GM18498 (cell line): ENCODE data around the gene NFAM1.

Experiments
- ATAC-seq: cut with Tn5 transposase; IDR thresholded peaks from one replicate; pipeline ENCODE4 v1.9.1; 2021; ENCODE audit warnings: mild to moderate bottlenecking, moderate library complexity; ENCODE audit not compliant: unreplicated experiment

NFAM1 gene

GRCh38 chr22:42337356-42337755 is 94.8 kb downstream of the NFAM1 start:
- no peak for ATAC-seq

DNA sequence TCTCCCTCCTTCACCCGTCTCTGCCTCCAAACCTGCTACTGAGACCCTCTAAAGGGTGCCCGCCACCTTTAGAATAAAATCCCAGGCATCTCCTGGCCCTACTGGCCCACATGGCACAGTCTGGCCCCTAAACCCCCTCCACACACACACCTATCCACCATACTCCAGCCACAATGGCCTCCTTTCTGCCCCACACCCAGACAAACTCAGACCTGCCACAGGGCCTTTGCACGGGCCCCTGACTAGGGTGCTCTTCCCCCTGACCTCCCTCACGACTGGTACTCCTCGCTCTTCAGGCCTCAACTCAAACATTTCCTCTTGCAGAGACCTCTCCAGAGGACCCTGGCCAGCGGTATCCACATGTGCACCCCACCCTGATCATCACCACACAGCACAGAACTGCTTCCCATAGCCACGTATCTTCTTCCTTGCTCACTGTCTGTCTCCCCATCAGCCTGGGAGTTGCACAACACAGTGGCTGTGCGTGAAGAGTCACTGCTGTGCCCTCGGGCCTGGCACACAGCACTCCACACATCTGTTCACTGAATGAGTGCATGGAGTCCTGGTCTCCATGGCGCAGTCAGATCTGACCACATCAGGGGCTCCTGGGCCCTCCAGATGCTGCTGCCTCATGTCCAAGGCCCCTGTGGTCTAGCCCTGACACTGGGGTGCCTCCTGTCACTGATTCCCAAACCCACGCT is 95.5 kb downstream of the NFAM1 start:
- ATAC-seq: no peak

GRCh38 chr22:42335839-42336378 is 96.3 kb downstream of the NFAM1 start:
- ATAC-seq: no peak

DNA sequence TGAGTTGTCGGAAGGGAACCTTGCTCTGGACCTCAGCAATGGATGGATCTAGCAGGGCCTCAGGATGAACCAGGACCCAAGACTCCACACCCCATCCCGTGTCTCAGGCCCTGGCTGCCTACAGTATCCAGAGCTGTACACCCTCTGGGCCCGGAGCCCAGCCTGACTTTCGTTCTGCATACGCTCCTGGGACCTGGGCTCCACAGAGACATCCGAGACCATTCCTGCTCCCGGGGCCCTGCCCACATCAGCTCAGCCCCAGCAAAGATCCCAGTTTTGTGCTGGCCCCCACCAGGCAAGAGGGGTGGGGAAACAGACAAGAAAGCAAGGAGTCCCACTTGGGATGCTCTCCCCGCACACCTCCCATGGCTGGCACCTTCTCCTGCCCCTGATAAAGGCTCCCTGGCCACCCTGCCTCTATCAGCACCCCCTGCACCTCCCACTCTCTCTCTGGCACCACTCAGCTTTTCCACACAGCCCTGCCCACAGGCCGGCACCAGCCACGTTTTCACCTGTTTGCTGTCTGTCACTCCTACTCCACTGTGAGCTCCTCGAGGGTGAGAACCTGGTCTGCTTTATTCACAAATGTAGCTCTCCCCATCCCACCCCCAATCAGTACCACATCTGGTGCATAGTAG is 97.2 kb downstream of the NFAM1 start:
- no peak for ATAC-seq

DNA sequence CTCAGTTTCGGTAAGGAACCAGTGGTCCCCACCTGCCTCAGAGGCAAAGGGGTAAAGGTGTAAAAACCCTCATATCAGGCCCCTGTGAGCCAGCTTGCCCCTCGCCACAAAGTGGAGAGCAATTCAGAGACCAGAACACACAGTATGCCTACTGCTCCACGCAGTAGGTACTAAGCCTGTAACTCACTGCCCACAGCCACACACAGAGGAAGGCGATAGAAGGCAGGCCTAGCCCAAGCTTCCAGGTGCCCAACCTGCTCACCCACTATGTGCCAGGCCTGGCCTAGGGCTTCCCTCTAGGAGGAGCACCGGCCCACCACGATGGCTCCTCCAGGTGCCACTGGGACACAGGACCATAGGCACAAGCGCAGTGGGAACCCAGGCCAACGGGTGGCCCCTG is 98.7 kb downstream of the NFAM1 start:
- no peak for ATAC-seq

GRCh38 chr22:42332089-42332488 is 100.1 kb downstream of the NFAM1 start:
- ATAC-seq: no peak

DNA sequence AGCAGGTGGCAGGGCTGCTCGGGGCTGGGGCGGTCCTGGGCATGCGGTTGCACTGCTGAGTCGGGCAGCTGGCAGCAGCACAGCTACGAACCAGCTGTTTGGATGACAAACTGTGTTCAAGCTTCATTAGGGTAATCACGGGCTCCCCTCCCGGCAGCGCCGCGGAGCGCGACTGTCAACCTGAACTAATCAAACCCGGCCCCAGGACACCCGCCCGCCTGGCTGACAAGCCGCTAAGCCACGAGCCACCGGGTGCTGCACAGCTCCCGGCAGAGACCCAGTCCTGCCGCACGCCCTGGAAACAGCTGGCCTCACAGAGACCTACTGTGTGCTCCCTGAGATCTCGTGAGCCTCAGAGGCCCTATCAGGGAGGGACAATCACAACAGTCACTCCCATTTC is 101.2 kb downstream of the NFAM1 start:
- no peak for ATAC-seq
